Adrenal gland (tissue), 12 donors: ENCODE results near the gene SPRED2. TPM values are rescaled to one million over a fixed set of nuclear protein-coding genes. Genes with fewer than 3 reads are reported as not detected.

Source experiments
- DNase-seq, 7 donors: peaks; one replicate each; pipeline ENCODE4 v3.0.0-alpha.2; 2019 to 2020
- H3K27ac ChIP-seq, 5 donors: fragments of 200-600 bp; sonication (generic) in 4 of 5; 1 replicate in 3 of 5; 2 replicates in 2 of 5; pipeline versions ENCODE4 v1.5.1 to v1.8.0; 2016 to 2020; ENCODE audit warnings: mild to moderate bottlenecking in 1 of 5
- H3K27me3 ChIP-seq: fragments of 200-600 bp; 2 replicates; pipeline ENCODE4 v1.8.0; 2021
- H3K36me3 ChIP-seq, 2 donors: fragments of 200-600 bp; replicated peaks in 1 of 2; 1 replicate in 1 of 2; 2 replicates in 1 of 2; pipeline versions ENCODE4 v1.5.1 to v1.8.0; 2018 to 2022
- H3K4me1 ChIP-seq, 2 donors: fragments of 200-600 bp; replicated peaks in 1 of 2; 1 replicate in 1 of 2; 2 replicates in 1 of 2; pipeline versions ENCODE4 v1.5.1 to v1.8.0; 2018 to 2021
- H3K4me3 ChIP-seq, 4 donors: fragments of 200-600 bp; sonication (generic) in 3 of 4; one replicate each; pipeline ENCODE4 v1.5.1; 2016 to 2018
- H3K9me3 ChIP-seq, 3 donors: fragments of 200-600 bp; sonication (generic) in 1 of 3; replicated peaks in 1 of 3; 1 replicate in 2 of 3; 2 replicates in 1 of 3; pipeline versions ENCODE4 v1.5.1 to v1.8.0; 2016 to 2021
- POLR2A ChIP-seq, 2 donors: fragments of 450-650 bp; IDR thresholded peaks; one replicate each; pipeline ENCODE4 v1.6.1; 2017; ENCODE audit warnings: antibody characterized with exemption in 2 of 2, mild to moderate bottlenecking in 2 of 2, moderate library complexity in 1 of 2
- WGBS, 4 donors: extraction: QIAGEN DNeasy Blood & Tissue Kit in 2 of 4; methylation state at CpG; one replicate each; pipeline versions ENCODE4 v1.1.5 to v1.1.7; 2013 to 2017; 5-methylcytosine and 5-hydroxymethylcytosine counted together
- intact Hi-C, 2 donors: fragments of 100-400 bp; cut with DNase I; formaldehyde crosslinking; loops; one replicate each; pipeline versions ENCODE4 v1.14.1 to v1.15.0; 2022 to 2023
- polyA plus RNA-seq, 3 donors: library from polyadenylated mRNA; stranded (reverse); fragments of 200-250 nt in 2 of 3; fragments of 350-450 nt in 1 of 3; fragmentation: Illumina TruSeq in 1 of 3; extraction: RNeasy Lipid Tissue Mini Kit (QIAGEN cat#74804) in 1 of 3; gene quantifications; one replicate each; pipeline ENCODE4 v1.2.3, GENCODE V29; 2013 to 2014
- total RNA-seq, 9 donors: library from RNA; depleted of rRNA in 4 of 9; stranded (reverse); fragments of >200 nt in 4 of 9; fragments of 120-200 nt in 1 of 9; fragmentation: NEBNext Ultra II Directional in 1 of 9; extraction: Animal tissue kit (Norgen Biotek cat#: 25700) in 1 of 9; gene quantifications; one replicate each; pipeline versions ENCODE4 v1.1.0 to v1.2.4, GENCODE V29; 2013 to 2023
- TF ChIP-seq, protein P1 (sequence below), 6 experiments: fragments of 450-650 bp in 4 of 6; fragments of 200-600 bp in 2 of 6; sonication (generic) in 1 of 6; IDR thresholded peaks; 1 replicate in 5 of 6; 2 replicates in 1 of 6; pipeline versions ENCODE4 v1.5.1 to v1.8.0; 2016 to 2021; ENCODE audit warnings: antibody characterized with exemption in 6 of 6, mild to moderate bottlenecking in 2 of 6, moderate library complexity in 1 of 6
- donor health status: healthy with polysubstance abuse.
- donor health status: Bipolar disorder and iron deficiency.
- donor health status: DM: yes; HTN: yes; CAD: no.
- donor health status: DM: no; HTN: no; CAD: no.
- donor health status: DM: no; HTN: no; CAD: no.
- donor health status: DM: yes; HTN: yes; CAD: no.

The SPRED2 gene
- total and polyA plus RNA-seq, 12 donors = 5.2 to 28.4 (median 16.0) TPM

GRCh38 chr2:65382776-65383357 is 49.5 kb downstream of the SPRED2 start:
- peak overlapping the region in 4 of 5 donors; percentile 26 to 77 (median 53) for H3K27ac ChIP-seq
- H3K4me1 ChIP-seq = peaks cover 23 to 46% of the 10 kb centered on the region in 2 donors

DNA sequence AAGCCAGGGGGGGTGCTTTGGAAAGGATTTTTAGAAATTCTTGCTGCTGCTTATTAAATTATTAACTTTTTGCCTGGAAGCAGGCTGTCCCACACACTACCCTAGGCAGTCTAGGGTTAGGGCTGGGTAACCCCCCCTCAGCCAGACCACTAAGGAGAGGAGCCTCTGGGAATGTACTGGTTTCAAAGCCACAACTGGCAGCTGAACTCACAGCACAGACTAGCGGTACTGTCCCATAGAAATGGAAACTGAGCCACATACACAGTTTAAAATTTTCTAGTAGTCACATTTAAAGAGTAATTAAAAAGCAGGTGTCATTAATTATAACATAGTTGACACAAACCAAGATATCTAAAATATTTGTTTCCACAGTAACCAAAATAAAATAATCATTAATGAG is 50.1 kb downstream of the SPRED2 start:
- Histone ChIP-seq H3K27ac (peak overlapping the region in 2 of 5 donors; percentile 60 to 77), H3K4me3 (no peak overlapping the region), H3K4me1 (peaks cover 23 to 52% of the 10 kb centered on the region in 2 donors), H3K27me3 (no peaks in the 10 kb centered on the region), H3K36me3 (no peaks in the 10 kb centered on the region), H3K9me3 (no peaks in the 10 kb centered on the region)
- intact Hi-C loops = no loop called here
- TF ChIP-seq, protein P1, sequence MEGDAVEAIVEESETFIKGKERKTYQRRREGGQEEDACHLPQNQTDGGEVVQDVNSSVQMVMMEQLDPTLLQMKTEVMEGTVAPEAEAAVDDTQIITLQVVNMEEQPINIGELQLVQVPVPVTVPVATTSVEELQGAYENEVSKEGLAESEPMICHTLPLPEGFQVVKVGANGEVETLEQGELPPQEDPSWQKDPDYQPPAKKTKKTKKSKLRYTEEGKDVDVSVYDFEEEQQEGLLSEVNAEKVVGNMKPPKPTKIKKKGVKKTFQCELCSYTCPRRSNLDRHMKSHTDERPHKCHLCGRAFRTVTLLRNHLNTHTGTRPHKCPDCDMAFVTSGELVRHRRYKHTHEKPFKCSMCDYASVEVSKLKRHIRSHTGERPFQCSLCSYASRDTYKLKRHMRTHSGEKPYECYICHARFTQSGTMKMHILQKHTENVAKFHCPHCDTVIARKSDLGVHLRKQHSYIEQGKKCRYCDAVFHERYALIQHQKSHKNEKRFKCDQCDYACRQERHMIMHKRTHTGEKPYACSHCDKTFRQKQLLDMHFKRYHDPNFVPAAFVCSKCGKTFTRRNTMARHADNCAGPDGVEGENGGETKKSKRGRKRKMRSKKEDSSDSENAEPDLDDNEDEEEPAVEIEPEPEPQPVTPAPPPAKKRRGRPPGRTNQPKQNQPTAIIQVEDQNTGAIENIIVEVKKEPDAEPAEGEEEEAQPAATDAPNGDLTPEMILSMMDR (IDR thresholded peaks at IDR 0.05) = no peak
- no peak for DNase-seq
- WGBS, 4 donors = 45 to 85% (median 54%) methylated on average over 1 of the region's 1 CpG

More at GRCh38 chr2:65382776-65383357, 49.5 kb downstream of the SPRED2 start:
- Histone ChIP-seq H3K27me3 (no peaks in the 10 kb centered on the region), H3K9me3 (no peaks in the 10 kb centered on the region), H3K4me3 (no peak overlapping the region), H3K36me3 (no peaks in the 10 kb centered on the region)
- no peak for TF ChIP-seq POLR2A (IDR thresholded peaks at IDR 0.05)
- TF ChIP-seq, protein P1 (IDR thresholded peaks at IDR 0.05) = no peak
- intact Hi-C loops = no loop called here
- peak; percentile 54 to 86 (median 76) for DNase-seq
- 20 to 40% (median 30%) methylated on average over 13 to 20 of the region's 20 CpGs for WGBS, 4 donors

- Histone ChIP-seq H3K36me3 (no peaks in the 10 kb centered on the region), H3K4me3 (no peak overlapping the region), H3K27ac (no peak overlapping the region), H3K4me1 (peaks cover 23 to 52% of the 10 kb centered on the region in 2 donors), H3K9me3 (no peaks in the 10 kb centered on the region), H3K27me3 (no peaks in the 10 kb centered on the region)
- no peak for DNase-seq
- intact Hi-C loops = no loop called here
- TF ChIP-seq, protein P1 (IDR thresholded peaks at IDR 0.05) = no peak
- no peak for TF ChIP-seq POLR2A (IDR thresholded peaks at IDR 0.05)
- 79 to 91% (median 88%) methylated on average over 2 to 5 of the region's 5 CpGs for WGBS, 4 donors
Observed at GRCh38 chr2:65381607-65382051, 50.8 kb downstream of the SPRED2 start.

DNA sequence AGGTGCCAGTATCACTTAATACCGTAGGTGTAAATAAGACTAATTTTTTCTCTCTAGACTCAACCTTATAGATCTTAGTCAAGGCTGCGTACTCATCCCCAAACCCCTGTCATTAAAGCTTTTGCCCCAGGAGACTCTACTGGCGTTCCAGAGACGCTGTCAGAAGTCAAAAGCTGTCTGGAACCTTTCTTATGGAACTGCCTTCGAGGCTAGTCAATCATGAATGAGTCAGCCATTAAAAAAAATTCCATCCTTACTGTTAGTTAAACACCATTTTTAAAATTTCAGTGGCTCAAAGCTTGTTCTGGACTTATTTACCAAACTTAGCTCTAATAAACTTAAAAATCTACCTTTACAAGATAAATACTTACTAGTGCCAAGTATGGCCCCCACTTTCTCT is 52.1 kb downstream of the SPRED2 start:
- Histone ChIP-seq H3K9me3 (no peaks in the 10 kb centered on the region), H3K27ac (no peak overlapping the region), H3K36me3 (no peaks in the 10 kb centered on the region), H3K27me3 (no peaks in the 10 kb centered on the region), H3K4me1 (peaks cover 23 to 52% of the 10 kb centered on the region in 2 donors), H3K4me3 (no peak overlapping the region)
- no peak for DNase-seq
- WGBS, 4 donors = 65 to 86% (median 71%) methylated on average over 5 of the region's 5 CpGs
- TF ChIP-seq, protein P1 (IDR thresholded peaks at IDR 0.05) = no peak
- no peak for TF ChIP-seq POLR2A (IDR thresholded peaks at IDR 0.05)
- intact Hi-C loops = no loop called here
